ENCODE data around the gene RCVRN. TPM values are rescaled to one million over a fixed set of nuclear protein-coding genes. Genes with fewer than 3 reads are reported as not detected.
"Not testable (repeated sequence)": the region's sequence is repeated elsewhere in the genome, so short reads cannot be mapped to it uniquely, and the experiment has no call there.

RCVRN gene
- total and polyA plus RNA-seq, 10 donors: 0.03 to 1.4 (median 0.31) TPM

DNA sequence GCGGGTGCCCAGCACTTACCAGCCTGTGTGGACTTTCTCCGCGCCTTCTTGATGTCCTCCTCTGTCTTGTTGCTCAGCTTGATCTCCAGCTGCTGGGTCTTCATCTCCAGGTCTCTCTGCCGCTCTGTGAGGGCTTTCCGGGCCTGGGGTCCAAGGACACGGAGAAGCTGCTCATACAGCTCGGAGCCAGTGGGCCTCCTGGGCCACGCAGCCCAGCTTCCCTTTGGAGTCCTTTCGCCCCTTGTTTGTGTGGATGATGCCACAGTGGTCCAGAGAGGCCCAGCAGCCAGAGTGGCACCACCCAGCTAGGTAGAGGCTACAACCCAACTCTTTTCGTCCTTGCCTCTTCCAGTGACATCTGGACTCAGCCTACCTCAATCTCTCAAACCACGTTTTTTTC is 20.4 kb upstream of the RCVRN start:
- 91 to 94% (median 93%) methylated on average over 10 to 11 of the region's 11 CpGs for WGBS, 5 donors
- Histone ChIP-seq H3K4me3 (no peak overlapping the region), H3K36me3 (peaks cover 0 to 82% (median 16%) of the 10 kb centered on the region in 6 donors), H3K27me3 (replicated peaks in 1 of 7) (no peaks in the 10 kb centered on the region), H3K27ac (no peak overlapping the region), H3K4me1 (peaks cover 0 to 7% (median 5%) of the 10 kb centered on the region in 6 donors), H3K9me3 (no peaks in the 10 kb centered on the region)
- TF ChIP-seq POLR2AphosphoS5 (IDR thresholded peaks at IDR 0.05) (peak in 1 of 3 donors; percentile 40), POLR2A (IDR thresholded peaks at IDR 0.05) (no peak)
- TF ChIP-seq, protein P1, sequence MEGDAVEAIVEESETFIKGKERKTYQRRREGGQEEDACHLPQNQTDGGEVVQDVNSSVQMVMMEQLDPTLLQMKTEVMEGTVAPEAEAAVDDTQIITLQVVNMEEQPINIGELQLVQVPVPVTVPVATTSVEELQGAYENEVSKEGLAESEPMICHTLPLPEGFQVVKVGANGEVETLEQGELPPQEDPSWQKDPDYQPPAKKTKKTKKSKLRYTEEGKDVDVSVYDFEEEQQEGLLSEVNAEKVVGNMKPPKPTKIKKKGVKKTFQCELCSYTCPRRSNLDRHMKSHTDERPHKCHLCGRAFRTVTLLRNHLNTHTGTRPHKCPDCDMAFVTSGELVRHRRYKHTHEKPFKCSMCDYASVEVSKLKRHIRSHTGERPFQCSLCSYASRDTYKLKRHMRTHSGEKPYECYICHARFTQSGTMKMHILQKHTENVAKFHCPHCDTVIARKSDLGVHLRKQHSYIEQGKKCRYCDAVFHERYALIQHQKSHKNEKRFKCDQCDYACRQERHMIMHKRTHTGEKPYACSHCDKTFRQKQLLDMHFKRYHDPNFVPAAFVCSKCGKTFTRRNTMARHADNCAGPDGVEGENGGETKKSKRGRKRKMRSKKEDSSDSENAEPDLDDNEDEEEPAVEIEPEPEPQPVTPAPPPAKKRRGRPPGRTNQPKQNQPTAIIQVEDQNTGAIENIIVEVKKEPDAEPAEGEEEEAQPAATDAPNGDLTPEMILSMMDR (IDR thresholded peaks at IDR 0.05 in 8 of 11, conservative IDR thresholded peaks at IDR 0.05 in 3 of 11): no peak
- DNase-seq: no peak
- intact Hi-C loops (cut with DNase I; ENCODE audit: low total_unique reads): loop anchor here (2.0 kb wide), 1 partner anchor 689 kb away; no protein-coding TSS in a partner anchor

GRCh38 chr17:9924735-9925191 is 19.7 kb upstream of the RCVRN start:
- peaks cover 0 to 82% (median 18%) of the 10 kb centered on the region in 6 donors for H3K36me3 ChIP-seq
- no peaks in the 10 kb centered on the region for H3K9me3 ChIP-seq
- TF ChIP-seq POLR2A (IDR thresholded peaks at IDR 0.05): no peak
- TF ChIP-seq POLR2AphosphoS5 (IDR thresholded peaks at IDR 0.05): peak in 1 of 3 donors; percentile 11
- TF ChIP-seq, protein P1 (IDR thresholded peaks at IDR 0.05 in 8 of 11, conservative IDR thresholded peaks at IDR 0.05 in 3 of 11): peak; percentile 59 to 92 (median 84)
- H3K4me3 ChIP-seq: no peak overlapping the region
- no peaks in the 10 kb centered on the region for H3K27me3 ChIP-seq (replicated peaks in 1 of 7)
- intact Hi-C loops (cut with DNase I; ENCODE audit: low total_unique reads): loop anchor here (2.0 kb wide), 1 partner anchor 690 kb away; no protein-coding TSS in a partner anchor
- H3K4me1 ChIP-seq: peaks cover 0 to 7% (median 5%) of the 10 kb centered on the region in 6 donors
- no peak for DNase-seq
- no peak overlapping the region for H3K27ac ChIP-seq
- WGBS, 5 donors: 18 to 25% (median 22%) methylated on average over 6 of the region's 6 CpGs

DNA sequence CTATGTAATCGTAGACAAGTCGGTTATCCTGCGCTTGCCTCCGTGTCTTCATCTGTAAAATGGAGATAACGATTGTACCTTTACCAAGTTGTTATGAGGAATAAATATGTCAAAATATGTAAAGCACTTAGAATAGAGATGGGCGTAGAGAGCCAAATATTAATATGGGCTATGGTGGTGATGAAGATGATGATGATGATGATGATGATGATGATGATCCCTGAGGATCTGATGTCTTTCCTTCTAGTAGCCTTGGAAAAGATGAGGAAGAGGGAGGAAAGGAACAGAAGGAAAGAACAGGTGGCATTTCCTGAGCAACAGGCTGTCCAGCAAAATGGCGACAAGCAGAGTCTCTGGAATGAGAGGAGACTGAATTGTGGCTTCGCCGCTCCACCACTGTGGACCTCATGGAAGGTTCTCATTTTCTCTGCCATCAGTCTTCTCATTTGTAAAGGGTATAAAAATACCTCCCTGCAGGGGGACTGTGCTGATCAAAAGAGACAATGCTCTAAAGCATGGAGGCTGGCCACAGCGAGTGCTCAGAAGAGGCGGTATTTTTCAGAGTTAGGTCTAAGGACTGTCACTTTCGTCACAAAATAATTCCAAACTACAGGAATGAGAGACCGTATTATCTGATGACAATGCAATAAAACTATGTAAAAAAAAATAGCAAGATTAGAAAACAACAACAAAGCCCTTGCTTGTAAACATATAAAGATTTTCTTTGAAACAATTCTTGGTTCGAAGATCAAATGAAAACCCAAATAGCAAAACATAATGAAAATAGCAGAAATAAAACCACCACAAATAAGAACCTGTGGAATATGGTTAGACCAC is 17.2 kb upstream of the RCVRN start:
- intact Hi-C loops (cut with DNase I; ENCODE audit: low total_unique reads): no loop called here
- Histone ChIP-seq H3K4me1 (peaks cover 0 to 7% (median 5%) of the 10 kb centered on the region in 6 donors), H3K36me3 (peaks cover 0 to 94% (median 36%) of the 10 kb centered on the region in 6 donors), H3K4me3 (no peak overlapping the region), H3K27me3 (replicated peaks in 1 of 7) (no peaks in the 10 kb centered on the region), H3K27ac (no peak overlapping the region), H3K9me3 (no peaks in the 10 kb centered on the region)
- TF ChIP-seq, protein P1 (IDR thresholded peaks at IDR 0.05 in 8 of 11, conservative IDR thresholded peaks at IDR 0.05 in 3 of 11): no peak
- TF ChIP-seq POLR2AphosphoS5 (IDR thresholded peaks at IDR 0.05): no peak
- TF ChIP-seq POLR2A (IDR thresholded peaks at IDR 0.05): no peak
- 94 to 96% (median 96%) methylated on average over 14 of the region's 14 CpGs for WGBS, 5 donors
- DNase-seq: no peak

GRCh38 chr17:9921216-9921615 is 16.1 kb upstream of the RCVRN start:
- H3K9me3 ChIP-seq; H3K4me3 ChIP-seq; intact Hi-C loops (cut with DNase I; ENCODE audit: low total_unique reads); H3K27ac ChIP-seq; H3K27me3 ChIP-seq (replicated peaks in 1 of 7); DNase-seq; H3K4me1 ChIP-seq: not testable (repeated sequence)
- H3K36me3 ChIP-seq: peaks cover 0 to 98% (median 43%) of the 10 kb centered on the region in 6 donors
- WGBS, 5 donors: 88 to 96% (median 93%) methylated on average over 13 of the region's 13 CpGs

All from spleen (tissue), 11 donors.